Panc1 (cell line): ENCODE results near the gene CFAP20.

Experiments used
- CTCF ChIP-seq: fragments of 450-650 bp; IDR thresholded peaks from 2 replicates; pipeline ENCODE4 v1.5.1; 2017; ENCODE audit warnings: mild to moderate bottlenecking
- POLR2AphosphoS5 ChIP-seq: IDR thresholded peaks from 2 replicates; pipeline ENCODE4 v1.6.1; 2012; ENCODE audit warnings: mild to moderate bottlenecking, low read depth, low read length, moderate library complexity
- REST ChIP-seq, 2 experiments: IDR thresholded peaks; 2 replicates each; pipeline ENCODE4 v1.6.1; 2011 to 2012; ENCODE audit warnings: low read depth in 2 of 2, control low read depth in 1 of 2, low read length in 1 of 2, mild to moderate bottlenecking in 1 of 2, moderate library complexity in 1 of 2; ENCODE audit not compliant: insufficient read depth in 1 of 2
- SIN3A ChIP-seq: IDR thresholded peaks from 2 replicates; pipeline ENCODE4 v1.6.1; 2012; ENCODE audit warnings: low read depth, mild to moderate bottlenecking, low read length, moderate library complexity, borderline replicate concordance; ENCODE audit not compliant: insufficient read depth
- TCF7L2 ChIP-seq: IDR thresholded peaks from 2 replicates; pipeline ENCODE4 v1.6.1; 2011; ENCODE audit warnings: mild to moderate bottlenecking, low read depth, low read length, inconsistent platforms

GRCh38 chr16:58138852-58139251 lies 9.7 kb upstream of the CFAP20 start:
- no peak for TF ChIP-seq CTCF
- TF ChIP-seq TCF7L2: no peak
- no peak for TF ChIP-seq SIN3A
- TF ChIP-seq REST (IDR thresholded peaks at IDR 0.05; ENCODE audit: insufficient read depth in 1 of 2, low read depth in 2 of 2, low read length in 1 of 2): no peak
- no peak for TF ChIP-seq POLR2AphosphoS5
